OCI-LY7 (cell line): ENCODE data around the gene CNNM2. TPM values are rescaled to one million over a fixed set of nuclear protein-coding genes. Genes with fewer than 3 reads are reported as not detected.

Experiments used
- BruUV-seq: library from RNA; stranded (reverse); fragments of 400-500 nt; replicated peaks from 2 replicates; lab custom pipeline; 2021; lab: Mats Ljungman, UMichigan
- CTCF ChIA-PET: fragments of 300-600 bp; sonication (Branson Sonifier 250); formaldehyde crosslinking; loops from one replicate; lab custom pipeline; 2022; ENCODE audit warnings: antibody characterized with exemption; ENCODE audit not compliant: unreplicated experiment; lab: Charles Lee
- POLR2A ChIA-PET: fragments of 300-600 bp; sonication (Branson Sonifier 250); formaldehyde crosslinking; loops from one replicate; lab custom pipeline; 2022; ENCODE audit warnings: antibody characterized with exemption; lab: Charles Lee
- DNase-seq: peaks from one replicate; pipeline ENCODE4 v3.0.0-alpha.2; 2015; ENCODE audit warnings: low spot score
- H2AFZ ChIP-seq: fragments of 200-600 bp; sonication (generic), shearing (Covaris generic); 2 replicates; pipeline ENCODE4 v1.6.1; 2014; ENCODE audit warnings: mild to moderate bottlenecking, antibody characterized with exemption, low read length, moderate library complexity
- H3K27ac ChIP-seq: fragments of 200-600 bp; sonication (generic); 2 replicates; pipeline ENCODE4 v1.5.1; 2014; ENCODE audit warnings: mixed run types, low read depth, mild to moderate bottlenecking, moderate library complexity, low read length, inconsistent platforms; ENCODE audit not compliant: poor library complexity, severe bottlenecking
- H3K36me3 ChIP-seq: fragments of 200-600 bp; sonication (generic); 2 replicates; pipeline ENCODE4 v1.6.1; 2014; ENCODE audit warnings: mild to moderate bottlenecking, antibody characterized with exemption, low read length, moderate library complexity, mixed read lengths; ENCODE audit not compliant: insufficient read depth
- H3K4me1 ChIP-seq: fragments of 200-600 bp; sonication (generic); 2 replicates; pipeline ENCODE4 v1.5.1; 2014; ENCODE audit warnings: mild to moderate bottlenecking, low read length; ENCODE audit not compliant: insufficient read depth, poor library complexity, severe bottlenecking
- H3K4me2 ChIP-seq: fragments of 200-600 bp; sonication (generic); 2 replicates; pipeline ENCODE4 v1.6.1; 2014; ENCODE audit warnings: mild to moderate bottlenecking, low read length
- H3K4me3 ChIP-seq: fragments of 200-600 bp; sonication (generic); 2 replicates; pipeline ENCODE4 v1.5.1; 2014; ENCODE audit warnings: mild to moderate bottlenecking, low read depth, low read length; ENCODE audit not compliant: poor library complexity, severe bottlenecking
- H3K79me2 ChIP-seq: fragments of 200-600 bp; sonication (generic); 2 replicates; pipeline ENCODE4 v1.6.1; 2016; ENCODE audit warnings: low read depth, mild to moderate bottlenecking, low read length, moderate library complexity, mixed read lengths; ENCODE audit not compliant: insufficient read depth
- H3K9me2 ChIP-seq: fragments of 200-600 bp; sonication (generic); 2 replicates; pipeline ENCODE4 v1.6.1; 2016; ENCODE audit warnings: mild to moderate bottlenecking, low read length, mixed read lengths; ENCODE audit not compliant: insufficient read depth
- H3K9me3 ChIP-seq: fragments of 200-600 bp; sonication (generic); 2 replicates; pipeline ENCODE4 v1.6.1; 2014; ENCODE audit warnings: mild to moderate bottlenecking, mixed run types, low read length, mixed read lengths
- H4K20me1 ChIP-seq: fragments of 200-600 bp; sonication (generic); 2 replicates; pipeline ENCODE4 v1.6.1; 2014; ENCODE audit warnings: mild to moderate bottlenecking, antibody characterized with exemption, low read length, moderate library complexity, mixed read lengths; ENCODE audit not compliant: insufficient read depth
- CTCF ChIP-seq: fragments of 200-600 bp; sonication (generic); conservative IDR thresholded peaks from 2 replicates; pipeline ENCODE4 v1.5.1; 2014; ENCODE audit warnings: mild to moderate bottlenecking, antibody characterized with exemption, low read length, moderate library complexity, mixed read lengths
- EZH2phosphoT487 ChIP-seq: fragments of 200-600 bp; sonication (generic); IDR thresholded peaks from 2 replicates; pipeline ENCODE4 v1.6.1; 2018; ENCODE audit warnings: low read depth, borderline replicate concordance, mild to moderate bottlenecking, mixed run types, antibody characterized with exemption, low read length, moderate library complexity, mixed read lengths
- intact Hi-C: fragments of 100-400 bp; cut with micrococcal nuclease; formaldehyde crosslinking; loops from one replicate; pipeline ENCODE4 v1.10.0; 2022; ENCODE audit not compliant: unreplicated experiment
- total RNA-seq, 2 experiments: library from RNA; depleted of rRNA in 1 of 2; stranded (reverse); fragments of >200 nt in 1 of 2; shearing (Covaris generic) in 1 of 2; gene quantifications; 2 replicates each; pipeline ENCODE4 v1.2.3, GENCODE V29; 2014 to 2022

The CNNM2 gene
- total RNA-seq, 2 experiments from 2014 or later, result 6.6 to 7.2 TPM

GRCh38 chr10:103114876-103115275, 196.8 kb downstream of the CNNM2 start:
- H3K9me2 ChIP-seq, result no peaks in the 10 kb centered on the region
- peaks cover 14% of the 10 kb centered on the region; the same call in 1 of the 2 replicates for H3K79me2 ChIP-seq
- no peaks in the 10 kb centered on the region for H4K20me1 ChIP-seq
- no peaks in the 10 kb centered on the region for H3K4me1 ChIP-seq
- BruUV-seq, result no TSS peak
- H3K27ac ChIP-seq, result no peak overlapping the region
- no peak overlapping the region for H2AFZ ChIP-seq
- TF ChIP-seq EZH2phosphoT487 (no peak), CTCF (no peak)
- intact Hi-C loops, result no loop called here
- ChIA-PET CTCF (no interaction called here), POLR2A (interaction anchor here (1.5 to 1.9 kb wide), 2 partner anchors 9 to 12 kb away, joined by 3 to 5 read pairs; no protein-coding TSS in a partner anchor)
- no peak overlapping the region for H3K4me2 ChIP-seq
- H3K4me3 ChIP-seq, result no peak overlapping the region
- DNase-seq, result no peak
- no peaks in the 10 kb centered on the region for H3K9me3 ChIP-seq
- H3K36me3 ChIP-seq, result peaks cover 20% of the 10 kb centered on the region

- Histone ChIP-seq H3K4me1 (no peaks in the 10 kb centered on the region), H3K4me2 (no peak overlapping the region), H3K79me2 (peaks cover 5% of the 10 kb centered on the region; the same call in 1 of the 2 replicates), H3K27ac (no peak overlapping the region), H3K9me2 (no peaks in the 10 kb centered on the region), H3K4me3 (no peak overlapping the region), H2AFZ (no peak overlapping the region), H4K20me1 (no peaks in the 10 kb centered on the region), H3K9me3 (no peaks in the 10 kb centered on the region), H3K36me3 (peaks cover 6% of the 10 kb centered on the region)
- DNase-seq, result no peak
- ChIA-PET POLR2A (interaction anchor here (0.6 kb wide), 1 partner anchor 68 kb away, joined by 9 read pairs; no protein-coding TSS in a partner anchor), CTCF (no interaction called here)
- no TSS peak for BruUV-seq
- TF ChIP-seq EZH2phosphoT487 (no peak), CTCF (no peak)
- intact Hi-C loops, result no loop called here
Observed at GRCh38 chr10:103117247-103117646, 199.2 kb downstream of the CNNM2 start.

GRCh38 chr10:103120546-103120945, 202.5 kb downstream of the CNNM2 start:
- no peak overlapping the region for H2AFZ ChIP-seq
- peaks cover 5% of the 10 kb centered on the region; the same call in 1 of the 2 replicates for H3K79me2 ChIP-seq
- no peak overlapping the region for H3K4me3 ChIP-seq
- BruUV-seq, result no TSS peak
- CTCF ChIA-PET, result no interaction called here
- H3K4me2 ChIP-seq, result no peak overlapping the region
- H3K9me2 ChIP-seq, result no peaks in the 10 kb centered on the region
- intact Hi-C loops, result no loop called here
- H3K27ac ChIP-seq, result no peak overlapping the region
- H3K9me3 ChIP-seq, result no peaks in the 10 kb centered on the region
- POLR2A ChIA-PET, result interaction anchor here (0.5 kb wide), 1 partner anchor 119 kb away, joined by 4 read pairs; no protein-coding TSS in a partner anchor
- no peak for TF ChIP-seq EZH2phosphoT487
- TF ChIP-seq CTCF, result no peak
- H4K20me1 ChIP-seq, result no peaks in the 10 kb centered on the region
- DNase-seq, result no peak
- no peaks in the 10 kb centered on the region for H3K4me1 ChIP-seq
- H3K36me3 ChIP-seq, result peaks cover 5% of the 10 kb centered on the region
